Measurements from ENCODE around the gene DCUN1D3.

GRCh38 chr16:20899071-20899470 lies 1.1 kb downstream of the DCUN1D3 start:
- TF ChIP-seq CTCF (IDR thresholded peaks at IDR 0.05) = no peak
- no peak for TF ChIP-seq EP300 (IDR thresholded peaks at IDR 0.05)
- no peak for TF ChIP-seq POLR2A (IDR thresholded peaks at IDR 0.05; ENCODE audit: low read depth)
- TF ChIP-seq POLR2AphosphoS5 (IDR thresholded peaks at IDR 0.05) = no peak

Measured in esophagus muscularis mucosa (tissue), 4 donors.